Panc1 (cell line): Measurements from ENCODE around the gene MPZL1.

Experiments
- CTCF ChIP-seq: fragments of 450-650 bp; IDR thresholded peaks from 2 replicates; pipeline ENCODE4 v1.5.1; 2017; ENCODE audit warnings: mild to moderate bottlenecking
- POLR2AphosphoS5 ChIP-seq: IDR thresholded peaks from 2 replicates; pipeline ENCODE4 v1.6.1; 2012; ENCODE audit warnings: mild to moderate bottlenecking, low read depth, low read length, moderate library complexity
- REST ChIP-seq, 2 experiments: IDR thresholded peaks; 2 replicates each; pipeline ENCODE4 v1.6.1; 2011 to 2012; ENCODE audit warnings: low read depth in 2 of 2, control low read depth in 1 of 2, low read length in 1 of 2, mild to moderate bottlenecking in 1 of 2, moderate library complexity in 1 of 2; ENCODE audit not compliant: insufficient read depth in 1 of 2
- SIN3A ChIP-seq: IDR thresholded peaks from 2 replicates; pipeline ENCODE4 v1.6.1; 2012; ENCODE audit warnings: low read depth, mild to moderate bottlenecking, low read length, moderate library complexity, borderline replicate concordance; ENCODE audit not compliant: insufficient read depth
- TCF7L2 ChIP-seq: IDR thresholded peaks from 2 replicates; pipeline ENCODE4 v1.6.1; 2011; ENCODE audit warnings: mild to moderate bottlenecking, low read depth, low read length, inconsistent platforms

GRCh38 chr1:167685844-167686243, 35.9 kb upstream of the MPZL1 start:
- no peak for TF ChIP-seq CTCF
- no peak for TF ChIP-seq TCF7L2
- no peak for TF ChIP-seq REST (IDR thresholded peaks at IDR 0.05; ENCODE audit: insufficient read depth in 1 of 2, low read depth in 2 of 2, low read length in 1 of 2)
- TF ChIP-seq POLR2AphosphoS5, result no peak
- TF ChIP-seq SIN3A, result no peak
